Activated T-cell treated with anti-CD3 and anti-CD28 coated beads, Interleukin-2, amount 50 U/mL, for 24 hours (primary cell): ENCODE measurements around the gene TGFB2.

Experiments used
- DNase-seq: peaks from one replicate; pipeline ENCODE4 v3.0.0-alpha.2; 2020
- H3K27ac Mint-ChIP-seq: 2 replicates; pipeline ENCODE4 v1.8.0; 2020; ENCODE audit warnings: mild to moderate bottlenecking, mixed read lengths
- H3K27me3 Mint-ChIP-seq: 2 replicates; pipeline ENCODE4 v1.8.0; 2020; ENCODE audit warnings: mixed read lengths
- H3K36me3 Mint-ChIP-seq: 2 replicates; pipeline ENCODE4 v1.8.0; 2020; ENCODE audit warnings: low read depth, mixed read lengths
- H3K4me1 Mint-ChIP-seq: 2 replicates; pipeline ENCODE4 v1.8.0; 2020; ENCODE audit warnings: low read depth, mixed read lengths
- H3K4me3 Mint-ChIP-seq: 2 replicates; pipeline ENCODE4 v1.8.0; 2020; ENCODE audit warnings: mild to moderate bottlenecking, moderate library complexity, mixed read lengths
- H3K9me3 Mint-ChIP-seq: 2 replicates; pipeline ENCODE4 v1.8.0; 2020; ENCODE audit warnings: mixed read lengths

Gene TGFB2

GRCh38 chr1:218430346-218430745, 85.2 kb downstream of the TGFB2 start:
- H3K4me1 Mint-ChIP-seq: no peaks in the 10 kb centered on the region

GRCh38 chr1:218430822-218431221, 85.7 kb downstream of the TGFB2 start:
- no peaks in the 10 kb centered on the region for H3K36me3 Mint-ChIP-seq
- H3K27ac Mint-ChIP-seq: no peak overlapping the region
- H3K4me3 Mint-ChIP-seq: no peak overlapping the region
- H3K27me3 Mint-ChIP-seq: peaks cover 8% of the 10 kb centered on the region
- DNase-seq: no peak
- no peaks in the 10 kb centered on the region for H3K4me1 Mint-ChIP-seq
- H3K9me3 Mint-ChIP-seq: no peaks in the 10 kb centered on the region

More at GRCh38 chr1:218430346-218430745, 85.2 kb downstream of the TGFB2 start:
- no peaks in the 10 kb centered on the region for H3K9me3 Mint-ChIP-seq
- peaks cover 8% of the 10 kb centered on the region for H3K27me3 Mint-ChIP-seq
- no peak for DNase-seq
- no peaks in the 10 kb centered on the region for H3K36me3 Mint-ChIP-seq
- no peak overlapping the region for H3K4me3 Mint-ChIP-seq
- no peak overlapping the region for H3K27ac Mint-ChIP-seq

GRCh38 chr1:218431476-218431875, 86.3 kb downstream of the TGFB2 start:
- DNase-seq: no peak
- H3K4me3 Mint-ChIP-seq: no peak overlapping the region
- H3K27ac Mint-ChIP-seq: no peak overlapping the region
- H3K36me3 Mint-ChIP-seq: no peaks in the 10 kb centered on the region
- no peaks in the 10 kb centered on the region for H3K4me1 Mint-ChIP-seq
- H3K9me3 Mint-ChIP-seq: no peaks in the 10 kb centered on the region
- peaks cover 8% of the 10 kb centered on the region for H3K27me3 Mint-ChIP-seq

- no peaks in the 10 kb centered on the region for H3K4me1 Mint-ChIP-seq
- DNase-seq: no peak
- H3K36me3 Mint-ChIP-seq: no peaks in the 10 kb centered on the region
- no peak overlapping the region for H3K4me3 Mint-ChIP-seq
- peaks cover 12% of the 10 kb centered on the region for H3K27me3 Mint-ChIP-seq
- H3K9me3 Mint-ChIP-seq: no peaks in the 10 kb centered on the region
- H3K27ac Mint-ChIP-seq: no peak overlapping the region
Observed at GRCh38 chr1:218433744-218434143, 88.6 kb downstream of the TGFB2 start.

- Mint-ChIP-seq H3K9me3 (no peaks in the 10 kb centered on the region), H3K36me3 (no peaks in the 10 kb centered on the region), H3K27ac (no peak overlapping the region), H3K27me3 (peaks cover 12% of the 10 kb centered on the region), H3K4me1 (no peaks in the 10 kb centered on the region), H3K4me3 (no peak overlapping the region)
- no peak for DNase-seq
Observed at GRCh38 chr1:218435528-218435927, 90.4 kb downstream of the TGFB2 start.

GRCh38 chr1:218436346-218436745, 91.2 kb downstream of the TGFB2 start:
- Mint-ChIP-seq H3K4me3 (no peak overlapping the region), H3K4me1 (no peaks in the 10 kb centered on the region), H3K27me3 (peaks cover 14% of the 10 kb centered on the region), H3K9me3 (no peaks in the 10 kb centered on the region), H3K36me3 (no peaks in the 10 kb centered on the region), H3K27ac (no peak overlapping the region)
- DNase-seq: no peak

- no peak overlapping the region for H3K4me3 Mint-ChIP-seq
- H3K27me3 Mint-ChIP-seq: peaks cover 14% of the 10 kb centered on the region
- H3K36me3 Mint-ChIP-seq: no peaks in the 10 kb centered on the region
- H3K27ac Mint-ChIP-seq: no peak overlapping the region
- no peaks in the 10 kb centered on the region for H3K4me1 Mint-ChIP-seq
- no peak for DNase-seq
- no peaks in the 10 kb centered on the region for H3K9me3 Mint-ChIP-seq
Observed at GRCh38 chr1:218436997-218437396, 91.9 kb downstream of the TGFB2 start.

GRCh38 chr1:218439541-218440295, 94.6 kb downstream of the TGFB2 start:
- Mint-ChIP-seq H3K4me3 (no peak overlapping the region), H3K9me3 (no peaks in the 10 kb centered on the region), H3K4me1 (no peaks in the 10 kb centered on the region), H3K36me3 (no peaks in the 10 kb centered on the region), H3K27ac (no peak overlapping the region), H3K27me3 (peaks cover 6% of the 10 kb centered on the region)
- no peak for DNase-seq

GRCh38 chr1:218443255-218443654, 98.1 kb downstream of the TGFB2 start:
- DNase-seq: no peak
- H3K27me3 Mint-ChIP-seq: peaks cover 2% of the 10 kb centered on the region
- H3K4me3 Mint-ChIP-seq: no peak overlapping the region
- no peak overlapping the region for H3K27ac Mint-ChIP-seq
- no peaks in the 10 kb centered on the region for H3K36me3 Mint-ChIP-seq
- H3K9me3 Mint-ChIP-seq: no peaks in the 10 kb centered on the region
- no peaks in the 10 kb centered on the region for H3K4me1 Mint-ChIP-seq

GRCh38 chr1:218444173-218444572, 99.0 kb downstream of the TGFB2 start:
- H3K27ac Mint-ChIP-seq: no peak overlapping the region
- no peak overlapping the region for H3K4me3 Mint-ChIP-seq
- H3K27me3 Mint-ChIP-seq: peaks cover 2% of the 10 kb centered on the region
- H3K4me1 Mint-ChIP-seq: no peaks in the 10 kb centered on the region
- no peaks in the 10 kb centered on the region for H3K36me3 Mint-ChIP-seq
- no peaks in the 10 kb centered on the region for H3K9me3 Mint-ChIP-seq
- no peak for DNase-seq

- Mint-ChIP-seq H3K27me3 (peaks cover 2% of the 10 kb centered on the region), H3K9me3 (no peaks in the 10 kb centered on the region), H3K4me3 (no peak overlapping the region), H3K36me3 (no peaks in the 10 kb centered on the region), H3K27ac (no peak overlapping the region), H3K4me1 (no peaks in the 10 kb centered on the region)
- DNase-seq: no peak
Observed at GRCh38 chr1:218444588-218444987, 99.5 kb downstream of the TGFB2 start.

GRCh38 chr1:218447010-218447689, 102.0 kb downstream of the TGFB2 start:
- H3K4me3 Mint-ChIP-seq: no peak overlapping the region
- no peaks in the 10 kb centered on the region for H3K36me3 Mint-ChIP-seq
- H3K9me3 Mint-ChIP-seq: no peaks in the 10 kb centered on the region
- no peak for DNase-seq
- H3K27ac Mint-ChIP-seq: no peak overlapping the region
- no peaks in the 10 kb centered on the region for H3K4me1 Mint-ChIP-seq
- no peaks in the 10 kb centered on the region for H3K27me3 Mint-ChIP-seq

GRCh38 chr1:218451415-218451814, 106.3 kb downstream of the TGFB2 start:
- Mint-ChIP-seq H3K4me3 (no peak overlapping the region), H3K4me1 (no peaks in the 10 kb centered on the region), H3K36me3 (no peaks in the 10 kb centered on the region), H3K9me3 (no peaks in the 10 kb centered on the region), H3K27ac (no peak overlapping the region), H3K27me3 (peaks cover 2% of the 10 kb centered on the region)
- no peak for DNase-seq

- H3K36me3 Mint-ChIP-seq: no peaks in the 10 kb centered on the region
- H3K9me3 Mint-ChIP-seq: no peaks in the 10 kb centered on the region
- no peak overlapping the region for H3K27ac Mint-ChIP-seq
- H3K4me3 Mint-ChIP-seq: no peak overlapping the region
- no peak for DNase-seq
- no peaks in the 10 kb centered on the region for H3K4me1 Mint-ChIP-seq
- H3K27me3 Mint-ChIP-seq: peaks cover 2% of the 10 kb centered on the region
Observed at GRCh38 chr1:218454700-218455282, 109.7 kb downstream of the TGFB2 start.

- DNase-seq: no peak
- no peaks in the 10 kb centered on the region for H3K36me3 Mint-ChIP-seq
- H3K4me3 Mint-ChIP-seq: no peak overlapping the region
Observed at GRCh38 chr1:218456444-218456843, 111.3 kb downstream of the TGFB2 start.

More at GRCh38 chr1:218456444-218456843, 111.3 kb downstream of the TGFB2 start:
- H3K27me3 Mint-ChIP-seq: peaks cover 2% of the 10 kb centered on the region
- H3K4me1 Mint-ChIP-seq: no peaks in the 10 kb centered on the region
- no peaks in the 10 kb centered on the region for H3K9me3 Mint-ChIP-seq
- H3K27ac Mint-ChIP-seq: no peak overlapping the region
